B cell (primary cell): Measurements from ENCODE around the gene TSPAN32. TPM values are rescaled to one million over a fixed set of nuclear protein-coding genes. Genes with fewer than 3 reads are reported as not detected.

Source experiments
- ATAC-seq: fragments of 200-7000 bp; cut with Tn5 transposase; one replicate; pipeline ENCODE4 v1.10.0; 2021; ENCODE audit warnings: low read depth, mild to moderate bottlenecking, moderate number of reproducible peaks, moderate library complexity
- CTCF ChIA-PET: fragments of 350-600 bp; sonication (Branson Sonifier 250); formaldehyde crosslinking; loops from one replicate; lab custom pipeline; 2021; ENCODE audit warnings: antibody characterized with exemption, inconsistent platforms; lab: Charles Lee
- POLR2A ChIA-PET: fragments of 350-600 bp; sonication (Branson Sonifier 250); formaldehyde crosslinking; loops from one replicate; lab custom pipeline; 2021; ENCODE audit warnings: antibody characterized with exemption; lab: Charles Lee
- DNase-seq: peaks from one replicate; pipeline ENCODE4 v3.0.0; 2013
- H2AFZ ChIP-seq: 2 replicates; pipeline ENCODE4 v1.6.1; 2012; ENCODE audit warnings: mild to moderate bottlenecking, low read depth, low read length; ENCODE audit not compliant: insufficient read depth, poor library complexity, severe bottlenecking
- H3K27ac ChIP-seq, 2 donors: 1 replicate in 1 of 2; 2 replicates in 1 of 2; pipeline ENCODE4 v1.5.1; 2012 to 2013; ENCODE audit warnings: low read length in 2 of 2, mild to moderate bottlenecking in 2 of 2, moderate library complexity in 1 of 2
- H3K27me3 ChIP-seq, 4 experiments: fragments of 200-600 bp in 1 of 4; sonication (generic) in 1 of 4; replicated peaks in 1 of 4; 1 replicate in 2 of 4; 2 replicates in 2 of 4; pipeline versions ENCODE4 v1.6.1 to v1.7.0; 2013 to 2016; ENCODE audit warnings: low read length in 3 of 4, mild to moderate bottlenecking in 2 of 4, mixed read lengths in 1 of 4, moderate library complexity in 1 of 4; ENCODE audit not compliant: insufficient read depth in 4 of 4, control insufficient read depth in 3 of 4; ENCODE audit errors: control extremely low read depth in 1 of 4
- H3K36me3 ChIP-seq, 2 experiments: replicated peaks in 1 of 2; 1 replicate in 1 of 2; 2 replicates in 1 of 2; pipeline versions ENCODE4 v1.6.1 to v1.7.1; 2013; ENCODE audit warnings: low read length in 1 of 2; ENCODE audit not compliant: insufficient read depth in 2 of 2, control insufficient read depth in 1 of 2; ENCODE audit errors: control extremely low read depth in 1 of 2, extremely low read depth in 1 of 2
- H3K4me1 ChIP-seq, 2 donors: fragments of 200-600 bp in 1 of 2; sonication (generic) in 1 of 2; 1 replicate in 1 of 2; 2 replicates in 1 of 2; pipeline versions ENCODE4 v1.5.1 to v1.6.1; 2013 to 2017; ENCODE audit warnings: low read length in 2 of 2; ENCODE audit not compliant: control insufficient read depth in 2 of 2, insufficient read depth in 2 of 2
- H3K4me2 ChIP-seq: replicated peaks from 2 replicates; pipeline ENCODE3; 2012; ENCODE audit warnings: mild to moderate bottlenecking, low read depth, low read length; ENCODE audit not compliant: poor library complexity, severe bottlenecking
- H3K4me3 ChIP-seq, 5 experiments: fragments of 200-600 bp in 1 of 5; sonication (generic) in 1 of 5; 1 replicate in 3 of 5; 2 replicates in 2 of 5; pipeline versions ENCODE4 v1.5.1 to v1.7.0; 2011 to 2016; ENCODE audit warnings: low read length in 4 of 5, mild to moderate bottlenecking in 4 of 5, low read depth in 2 of 5, control low read depth in 1 of 5, moderate library complexity in 1 of 5; ENCODE audit not compliant: insufficient read depth in 1 of 5; ENCODE audit errors: control extremely low read depth in 1 of 5, extremely low read depth in 1 of 5
- H3K79me2 ChIP-seq: fragments of 200-600 bp; sonication (generic); one replicate; pipeline ENCODE4 v1.6.0; 2016; ENCODE audit warnings: low read length; ENCODE audit not compliant: control insufficient read depth, insufficient read depth
- H3K9ac ChIP-seq: fragments of 200-600 bp; sonication (generic); 2 replicates; pipeline ENCODE4 v1.6.1; 2017; ENCODE audit warnings: mild to moderate bottlenecking, low read length, moderate library complexity
- H3K9me3 ChIP-seq, 3 donors: one replicate each; pipeline versions ENCODE4 v1.6.1 to v1.7.1; 2013; ENCODE audit warnings: low read length in 2 of 3; ENCODE audit not compliant: control insufficient read depth in 2 of 3, insufficient read depth in 1 of 3; ENCODE audit errors: control extremely low read depth in 1 of 3
- H4K20me1 ChIP-seq: 2 replicates; pipeline ENCODE4 v1.6.0; 2012; ENCODE audit warnings: mild to moderate bottlenecking, low read length; ENCODE audit not compliant: insufficient read depth, control insufficient read depth, poor library complexity, severe bottlenecking
- H3K27ac Mint-ChIP-seq: one replicate; pipeline ENCODE4 v1.8.0; 2021; ENCODE audit warnings: mixed read lengths
- H3K27me3 Mint-ChIP-seq: one replicate; pipeline ENCODE4 v1.8.0; 2021; ENCODE audit warnings: mixed read lengths
- H3K4me1 Mint-ChIP-seq: one replicate; pipeline ENCODE4 v1.8.0; 2021; ENCODE audit warnings: mixed read lengths
- H3K4me3 Mint-ChIP-seq: one replicate; pipeline ENCODE4 v1.8.0; 2021; ENCODE audit warnings: mixed read lengths
- H3K9me3 Mint-ChIP-seq: one replicate; pipeline ENCODE4 v1.8.0; 2022; ENCODE audit warnings: mixed read lengths; ENCODE audit not compliant: insufficient read depth
- EZH2 ChIP-seq: IDR thresholded peaks from 2 replicates; pipeline ENCODE4 v1.6.1; 2012; ENCODE audit warnings: borderline replicate concordance, low read depth, mild to moderate bottlenecking, moderate library complexity, low read length; ENCODE audit not compliant: insufficient read depth, poor library complexity, severe bottlenecking
- WGBS: methylation state at CpG from one replicate; pipeline ENCODE4 v1.1.5; 2013; ENCODE audit warnings: missing lambda C conversion rate; ENCODE audit not compliant: insufficient coverage; 5-methylcytosine and 5-hydroxymethylcytosine counted together
- intact Hi-C: fragments of 100-400 bp; cut with micrococcal nuclease; formaldehyde crosslinking; loops from one replicate; pipeline ENCODE4 v1.10.0; 2022
- polyA plus RNA-seq: library from polyadenylated mRNA; depleted of rRNA; stranded (reverse); fragments of >200 nt; gene quantifications from 2 replicates; pipeline ENCODE4 v1.2.3, GENCODE V29; 2012
- total RNA-seq, 2 donors: library from RNA; stranded (reverse); fragments of 120-200 nt in 1 of 2; gene quantifications; 1 replicate in 1 of 2; 2 replicates in 1 of 2; pipeline versions ENCODE4 v1.2.3 to v1.2.4, GENCODE V29; 2013 to 2022
- TF ChIP-seq, protein P1 (sequence below): fragments of 200-600 bp; IDR thresholded peaks from one replicate; pipeline ENCODE4 v1.8.0; 2022; ENCODE audit warnings: antibody characterized with exemption, mild to moderate bottlenecking

Gene TSPAN32
- total and polyA plus RNA-seq, 2 donors (not counting 1 experiment from before 2014, with no cell fraction given): 22.2 to 75.9 TPM

DNA sequence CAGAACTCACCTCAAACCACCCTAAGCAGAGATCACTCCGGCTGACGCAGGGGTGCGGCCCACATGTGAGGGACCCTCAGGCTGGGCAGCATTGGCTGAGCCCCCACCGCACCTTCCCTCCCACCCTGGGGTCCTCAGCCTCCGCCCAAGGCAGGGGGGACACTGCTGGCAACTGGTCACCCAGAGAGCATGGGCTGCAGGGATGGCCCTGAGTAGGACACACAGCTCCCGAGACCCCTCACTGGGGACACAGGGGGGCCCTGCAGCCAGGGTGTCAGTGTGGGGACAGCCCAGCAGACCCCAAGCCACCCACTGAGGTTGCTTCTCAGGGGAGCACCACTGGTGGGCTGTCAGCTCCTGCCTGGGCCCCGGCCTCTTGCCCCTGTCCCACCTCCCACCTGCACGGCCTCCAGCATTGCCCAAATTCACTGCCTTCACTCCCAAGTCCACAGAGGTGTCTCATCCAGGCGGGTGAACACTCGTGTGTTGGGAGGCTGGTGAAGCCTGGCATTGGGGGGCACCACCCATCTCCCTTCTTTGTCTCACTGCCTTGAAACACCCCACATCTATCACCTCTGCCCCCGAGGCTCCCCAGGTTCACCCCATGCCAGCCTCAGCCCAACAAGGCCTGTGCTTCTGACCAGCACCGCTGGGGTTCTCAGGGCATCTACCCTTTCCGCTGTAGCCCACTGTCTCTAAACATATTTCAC lies 4.7 kb upstream of the TSPAN32 start:
- peaks cover 47% of the 10 kb centered on the region for H3K4me1 Mint-ChIP-seq
- POLR2A ChIA-PET: no interaction called here
- H4K20me1 ChIP-seq: no peaks in the 10 kb centered on the region
- H3K27ac Mint-ChIP-seq: peak overlapping the region; percentile 10
- H3K27me3 Mint-ChIP-seq: no peaks in the 10 kb centered on the region
- H3K27ac ChIP-seq: no peak overlapping the region
- H3K4me1 ChIP-seq: peaks cover 31 to 37% of the 10 kb centered on the region in 2 donors
- H3K27me3 ChIP-seq: no peaks in the 10 kb centered on the region
- TF ChIP-seq EZH2: no peak
- TF ChIP-seq, protein P1, sequence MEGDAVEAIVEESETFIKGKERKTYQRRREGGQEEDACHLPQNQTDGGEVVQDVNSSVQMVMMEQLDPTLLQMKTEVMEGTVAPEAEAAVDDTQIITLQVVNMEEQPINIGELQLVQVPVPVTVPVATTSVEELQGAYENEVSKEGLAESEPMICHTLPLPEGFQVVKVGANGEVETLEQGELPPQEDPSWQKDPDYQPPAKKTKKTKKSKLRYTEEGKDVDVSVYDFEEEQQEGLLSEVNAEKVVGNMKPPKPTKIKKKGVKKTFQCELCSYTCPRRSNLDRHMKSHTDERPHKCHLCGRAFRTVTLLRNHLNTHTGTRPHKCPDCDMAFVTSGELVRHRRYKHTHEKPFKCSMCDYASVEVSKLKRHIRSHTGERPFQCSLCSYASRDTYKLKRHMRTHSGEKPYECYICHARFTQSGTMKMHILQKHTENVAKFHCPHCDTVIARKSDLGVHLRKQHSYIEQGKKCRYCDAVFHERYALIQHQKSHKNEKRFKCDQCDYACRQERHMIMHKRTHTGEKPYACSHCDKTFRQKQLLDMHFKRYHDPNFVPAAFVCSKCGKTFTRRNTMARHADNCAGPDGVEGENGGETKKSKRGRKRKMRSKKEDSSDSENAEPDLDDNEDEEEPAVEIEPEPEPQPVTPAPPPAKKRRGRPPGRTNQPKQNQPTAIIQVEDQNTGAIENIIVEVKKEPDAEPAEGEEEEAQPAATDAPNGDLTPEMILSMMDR: no peak
- WGBS: 95% methylated on average over 10 of the region's 13 CpGs
- no peak overlapping the region for H3K9ac ChIP-seq
- no peak for ATAC-seq
- no peak overlapping the region for H3K4me2 ChIP-seq
- no peak for DNase-seq
- no peaks in the 10 kb centered on the region for H3K9me3 ChIP-seq
- H2AFZ ChIP-seq: no peak overlapping the region
- peaks cover 3 to 7% of the 10 kb centered on the region in 2 experiments for H3K36me3 ChIP-seq
- H3K4me3 ChIP-seq: no peak overlapping the region
- H3K79me2 ChIP-seq: peaks cover 2% of the 10 kb centered on the region
- CTCF ChIA-PET: interaction anchor here (1.1 to 15.0 kb wide), 5 partner anchors 8 to 143 kb away, joined by 3 to 583 read pairs (median 8); no protein-coding TSS in a partner anchor
- H3K4me3 Mint-ChIP-seq: no peak overlapping the region
- H3K9me3 Mint-ChIP-seq: no peaks in the 10 kb centered on the region
- intact Hi-C loops: no loop called here

- ChIA-PET POLR2A (interaction anchor here (0.6 kb wide), 1 partner anchor 79 kb away, joined by 4 read pairs; the partner anchor contains the start of gene CD81), CTCF (interaction anchor here (1.1 to 15.0 kb wide), 6 partner anchors 8 to 144 kb away, joined by 3 to 583 read pairs (median 6); no protein-coding TSS in a partner anchor)
- Histone ChIP-seq H3K27ac (no peak overlapping the region), H3K27me3 (no peaks in the 10 kb centered on the region), H3K4me3 (no peak overlapping the region), H3K9ac (no peak overlapping the region), H3K4me1 (peaks cover 36 to 43% of the 10 kb centered on the region in 2 donors), H2AFZ (no peak overlapping the region), H3K36me3 (peaks cover 3 to 7% of the 10 kb centered on the region in 2 experiments), H3K4me2 (no peak overlapping the region), H3K79me2 (peaks cover 6% of the 10 kb centered on the region), H3K9me3 (no peaks in the 10 kb centered on the region), H4K20me1 (no peaks in the 10 kb centered on the region)
- Mint-ChIP-seq H3K27me3 (no peaks in the 10 kb centered on the region), H3K4me3 (no peak overlapping the region), H3K27ac (peak overlapping the region; percentile 69), H3K4me1 (peaks cover 51% of the 10 kb centered on the region), H3K9me3 (no peaks in the 10 kb centered on the region)
- DNase-seq (no peak), ATAC-seq (no peak)
- intact Hi-C loops: no loop called here
- no CpG with 5 or more reads among the region's 1 CpG for WGBS
- no peak for TF ChIP-seq EZH2
- TF ChIP-seq, protein P1: no peak
These were observed 4.2 kb upstream of the TSPAN32 start for GRCh38 chr11:2297623-2298030.
